Colon (tissue), 2 donors: ENCODE results near the gene MS4A18.
"Not testable (repeated sequence)": the region's sequence is repeated elsewhere in the genome, so short reads cannot be mapped to it uniquely, and the experiment has no call there.

Source experiments
- FAIRE-seq: peaks from 2 replicates; lab custom pipeline; 2012; peaks lifted over from hg19 to GRCh38; lab: Jason Lieb, UNC
- donor health status: control.
- donor health status: control.

MS4A18 gene

DNA sequence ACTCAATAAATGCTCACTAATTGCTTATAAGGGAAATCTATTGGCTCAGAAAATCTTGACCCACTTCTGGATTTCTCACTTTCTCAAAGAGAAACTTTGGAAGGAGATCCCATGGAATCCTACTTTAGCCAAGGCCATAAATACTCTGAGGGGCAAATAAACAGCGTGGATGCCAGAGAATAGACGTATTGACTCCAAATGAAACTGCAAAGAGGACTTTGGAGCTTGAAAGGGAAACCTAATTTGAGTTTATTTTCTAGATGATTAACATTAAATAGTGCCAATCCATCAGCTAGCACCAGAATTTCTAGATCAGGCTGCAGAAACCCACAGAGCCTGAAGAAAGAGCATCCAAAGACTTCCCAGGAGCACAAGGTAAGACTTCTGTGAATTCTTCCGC lies at the start of gene MS4A18:
MS4A18 (plus strand) TSS at position 301 of the 400 bp plus-strand sequence.
- FAIRE-seq: no peak

DNA sequence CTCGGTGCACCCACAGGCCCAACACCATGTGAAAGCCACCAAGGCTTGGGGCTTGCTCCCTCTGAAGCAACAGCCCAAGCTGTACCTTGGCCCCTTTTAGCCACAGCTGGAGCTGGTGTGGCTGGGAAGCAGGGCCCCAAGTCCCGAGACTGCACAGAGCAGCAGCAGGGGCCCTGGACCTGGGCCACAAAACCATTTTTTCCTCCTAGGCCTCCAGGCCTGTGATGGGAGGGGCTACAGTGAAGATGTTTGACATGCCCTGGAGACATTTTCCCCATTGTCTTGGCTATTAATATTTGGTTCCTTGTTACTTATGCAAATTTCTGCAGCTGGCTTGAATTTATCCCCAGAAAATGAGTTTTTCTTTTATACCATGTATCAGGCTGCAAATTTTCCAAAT lies 46.3 kb upstream of the MS4A18 start:
- FAIRE-seq: not testable (repeated sequence)

DNA sequence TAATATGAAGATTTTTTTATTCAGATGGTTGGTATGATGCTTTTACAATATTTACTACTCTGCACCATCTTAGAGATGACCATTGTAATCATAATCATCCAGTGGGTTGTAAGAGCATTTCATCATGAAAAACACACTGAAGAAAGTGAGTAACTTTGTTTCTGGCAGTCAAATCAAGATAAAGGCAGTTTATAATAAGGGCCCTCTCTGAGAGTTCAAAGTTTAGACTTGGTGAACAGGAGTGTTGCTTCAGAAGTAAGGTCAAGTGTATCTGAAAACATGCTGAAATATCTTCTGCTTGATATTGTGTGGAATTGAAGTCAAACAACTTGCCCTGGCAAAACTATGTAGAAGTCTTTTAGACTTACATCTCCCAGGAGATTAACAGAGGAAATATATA lies 44.6 kb upstream of the MS4A18 start:
- no peak for FAIRE-seq

GRCh38 chr11:60680455-60681119 lies 43.9 kb upstream of the MS4A18 start:
- FAIRE-seq: no peak

GRCh38 chr11:60684541-60684848 lies 40.0 kb upstream of the MS4A18 start:
- FAIRE-seq: not testable (repeated sequence)

- no peak for FAIRE-seq
These were observed 32.9 kb upstream of the MS4A18 start for GRCh38 chr11:60691661-60692060.

DNA sequence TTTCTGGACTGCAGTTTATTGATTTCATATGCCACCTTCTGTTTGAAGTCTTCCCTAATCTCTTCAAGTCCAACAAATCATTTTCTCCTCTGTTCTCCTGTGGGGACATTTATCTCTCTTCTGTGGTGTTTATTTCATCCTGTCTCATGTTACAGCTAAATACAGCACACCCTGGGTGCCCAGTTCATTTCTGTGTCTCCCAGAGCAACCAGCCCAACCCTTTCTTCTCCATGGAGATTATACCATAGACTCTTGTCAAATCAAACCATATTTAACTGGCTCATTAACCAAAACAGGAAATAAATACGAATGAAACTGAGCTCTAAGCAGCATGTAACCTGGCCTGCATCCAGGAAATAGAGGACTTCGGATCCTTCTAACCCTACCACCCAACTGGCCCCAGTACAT lies 25.2 kb upstream of the MS4A18 start, which contains the start of gene MS4A8:
MS4A8 (plus strand) TSS at position 329 of the 408 bp plus-strand sequence. CDS start 1,249 bp downstream, outside the sequence.
- FAIRE-seq: peak; percentile 51

GRCh38 chr11:60699936-60700335 lies 24.6 kb upstream of the MS4A18 start:
- no peak for FAIRE-seq

GRCh38 chr11:60700689-60701468 lies 23.6 kb upstream of the MS4A18 start:
- FAIRE-seq: no peak

GRCh38 chr11:60701469-60701818 lies 23.1 kb upstream of the MS4A18 start:
- no peak for FAIRE-seq

DNA sequence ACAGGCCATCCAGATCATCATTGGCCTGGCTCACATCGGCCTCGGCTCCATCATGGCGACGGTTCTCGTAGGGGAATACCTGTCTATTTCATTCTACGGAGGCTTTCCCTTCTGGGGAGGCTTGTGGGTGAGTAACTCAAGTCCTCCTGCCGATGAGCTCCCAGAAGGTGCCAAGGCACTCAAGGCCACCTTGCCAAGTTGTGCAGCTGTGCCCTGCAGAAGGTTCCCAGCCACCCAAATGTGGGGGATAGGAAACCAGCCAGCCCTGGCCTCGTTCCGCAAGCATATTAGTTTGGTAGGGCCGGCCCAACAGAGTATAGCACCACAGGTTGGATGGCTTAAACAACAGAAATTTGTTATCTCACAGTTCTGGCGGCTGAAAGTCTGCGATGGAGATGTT lies 21.1 kb upstream of the MS4A18 start:
- FAIRE-seq: no peak

DNA sequence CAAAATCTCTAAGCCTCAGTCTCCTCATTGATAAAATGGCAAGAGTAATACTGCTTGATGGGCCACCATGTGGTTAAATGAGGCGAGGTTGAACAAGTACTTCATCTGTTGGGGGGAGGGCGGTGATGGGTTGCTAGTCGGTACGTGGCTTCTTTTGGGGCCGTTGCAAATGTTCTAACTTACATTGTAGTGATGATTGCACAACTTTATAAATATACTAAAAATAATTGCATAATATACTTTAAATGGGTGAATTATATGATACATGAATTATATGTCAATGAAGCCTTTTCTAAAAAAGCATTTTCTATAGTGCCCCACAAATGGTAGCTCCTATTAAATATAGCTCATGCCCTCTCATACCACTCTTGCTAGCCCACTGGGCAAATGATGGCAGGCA lies 18.6 kb upstream of the MS4A18 start:
- FAIRE-seq: no peak

- FAIRE-seq: no peak
These were observed 17.6 kb upstream of the MS4A18 start for GRCh38 chr11:60706931-60707330.

GRCh38 chr11:60710482-60710881 lies 14.0 kb upstream of the MS4A18 start:
- FAIRE-seq: no peak

- FAIRE-seq: no peak
These were observed 13.2 kb upstream of the MS4A18 start for GRCh38 chr11:60711276-60711675.

DNA sequence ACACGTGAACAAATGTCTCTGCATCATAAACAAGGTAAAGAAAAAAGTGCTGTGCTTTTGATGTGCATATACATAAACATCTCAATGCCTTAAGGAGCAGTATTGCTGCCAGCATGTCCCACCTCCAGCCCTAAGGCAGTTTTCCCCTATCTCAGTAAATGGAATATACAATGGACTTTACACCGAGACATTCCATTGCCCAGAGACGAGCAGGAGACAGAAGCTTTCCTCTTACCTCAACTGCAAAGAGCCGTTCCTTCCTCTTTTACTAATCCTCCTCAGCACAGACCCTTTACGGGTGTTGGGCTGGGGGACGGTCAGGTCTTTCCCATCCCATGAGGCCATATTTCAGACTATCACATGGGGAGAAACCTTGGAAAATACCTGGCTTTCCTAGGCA lies 11.1 kb upstream of the MS4A18 start:
- not testable (repeated sequence) for FAIRE-seq

GRCh38 chr11:60717956-60718355 lies 6.6 kb upstream of the MS4A18 start:
- no peak for FAIRE-seq

DNA sequence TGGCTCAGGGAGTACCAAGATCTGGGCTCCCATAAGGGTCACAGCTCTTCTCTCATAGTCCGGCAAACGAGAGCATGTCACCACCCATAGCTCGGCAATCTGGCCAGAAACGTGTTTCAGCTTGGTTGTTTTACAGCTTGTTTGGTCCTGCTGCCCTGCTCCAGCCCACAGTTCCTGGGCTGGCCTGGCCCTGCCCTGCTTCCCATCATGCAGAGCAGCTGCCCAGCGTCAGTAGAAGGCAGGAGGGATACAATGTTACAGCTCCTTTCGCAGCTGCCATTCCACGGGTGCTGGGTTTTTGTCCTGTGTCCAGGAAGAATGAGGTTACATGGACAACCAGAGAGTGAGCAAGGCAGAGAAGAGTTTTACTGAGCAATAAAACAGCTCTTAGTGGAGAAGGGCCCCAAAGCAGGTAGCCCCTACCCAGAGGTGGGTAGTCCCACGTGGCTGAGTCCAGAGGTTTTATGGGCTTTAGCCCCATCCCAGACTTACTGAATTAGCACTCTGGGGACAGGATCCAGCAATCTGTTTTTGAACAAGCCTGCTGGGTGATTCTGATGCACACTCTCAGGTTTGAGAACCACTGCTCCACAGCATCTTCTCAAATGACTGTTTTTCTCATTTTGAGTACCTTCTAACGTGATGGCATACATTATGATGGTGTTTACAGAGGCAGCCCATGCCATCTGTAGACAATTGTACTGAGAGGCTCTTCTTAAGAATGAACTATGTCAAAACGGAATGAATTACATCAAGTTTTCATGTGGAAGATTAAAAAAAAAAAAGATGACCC lies 5.8 kb upstream of the MS4A18 start:
- no peak for FAIRE-seq

- FAIRE-seq: no peak
These were observed 5.1 kb upstream of the MS4A18 start for GRCh38 chr11:60719391-60719790.

GRCh38 chr11:60720460-60720859 lies 4.1 kb upstream of the MS4A18 start:
- no peak for FAIRE-seq

GRCh38 chr11:60725592-60725991 lies 1.1 kb downstream of the MS4A18 start:
- no peak for FAIRE-seq

GRCh38 chr11:60731586-60731985 lies 7.1 kb downstream of the MS4A18 start:
- no peak for FAIRE-seq

DNA sequence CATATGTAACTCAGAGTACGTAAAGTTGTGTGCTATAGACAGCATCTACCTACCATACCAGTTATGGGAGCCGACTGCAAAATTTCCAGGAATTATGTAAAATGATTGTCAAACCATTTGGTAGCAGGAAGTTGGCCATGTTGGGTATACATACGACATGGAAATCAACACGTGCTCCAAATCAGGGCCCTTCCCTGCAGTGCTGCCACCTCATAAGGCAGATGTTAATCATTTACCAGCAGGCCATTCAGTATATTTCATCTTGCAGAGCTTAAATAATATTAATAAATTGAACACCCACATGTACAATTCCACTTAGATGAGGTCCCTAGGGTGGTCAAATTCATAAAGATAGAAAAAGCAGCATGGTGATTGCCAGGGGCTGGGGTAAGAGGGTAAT lies 9.8 kb downstream of the MS4A18 start:
- no peak for FAIRE-seq
